Measurements from ENCODE around the gene CABP4. TPM values are rescaled to one million over a fixed set of nuclear protein-coding genes. Genes with fewer than 3 reads are reported as not detected.
"Not testable (repeated sequence)": the region's sequence is repeated elsewhere in the genome, so short reads cannot be mapped to it uniquely, and the experiment has no call there.

Gene CABP4
- total RNA-seq, 2 donors from 2014 or later, result 5.3 to 5.7 TPM

DNA sequence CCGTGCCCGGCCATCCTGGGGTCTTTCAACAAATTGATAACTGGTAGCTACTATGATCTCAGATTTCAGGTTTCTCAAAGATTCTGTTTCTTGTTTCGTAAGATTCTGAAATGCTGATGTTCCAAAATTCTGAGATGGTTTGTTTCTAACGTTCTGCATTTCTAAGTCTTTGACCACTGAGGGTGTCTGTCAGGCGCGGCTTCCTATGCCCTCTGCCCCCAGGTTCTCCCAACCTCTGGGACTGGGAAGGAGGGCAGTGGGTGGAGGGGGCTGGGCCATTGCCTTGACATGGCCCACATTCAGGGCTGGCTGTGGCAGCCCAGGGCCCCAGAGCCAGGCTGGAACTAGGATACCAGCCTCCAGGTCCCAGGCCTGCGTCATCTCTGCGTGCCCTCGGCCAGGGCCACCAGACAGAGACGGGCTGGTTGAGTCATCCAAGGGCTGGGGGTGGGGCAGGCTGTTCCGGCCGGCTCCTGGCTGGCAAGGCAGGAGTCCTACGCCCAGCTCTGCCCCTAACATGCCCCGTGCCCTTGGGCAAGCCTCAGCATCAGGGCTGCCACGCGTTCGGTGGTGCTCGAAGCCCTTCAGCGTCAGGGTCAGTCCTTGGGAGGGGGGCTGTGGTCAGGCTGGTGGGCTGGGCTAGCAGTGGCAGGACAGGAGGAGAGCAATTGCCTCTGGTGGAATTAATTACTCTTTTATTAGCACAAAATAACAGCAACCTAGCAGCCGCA, 8.7 kb downstream of the CABP4 start:
- no peaks in the 10 kb centered on the region for H3K9me3 ChIP-seq
- DNase-seq (ENCODE audit: low spot score), result no peak
- ATAC-seq (ENCODE audit: insufficient number of reproducible peaks, low FRiP score, low read depth), result no peak
- H3K4me3 ChIP-seq, result peak overlapping the region; percentile 73
- peak overlapping the region; percentile 81 to 82 for H3K27ac ChIP-seq
- no peaks in the 10 kb centered on the region for H3K27me3 ChIP-seq (replicated peaks; ENCODE audit: insufficient read depth)
- no peak for TF ChIP-seq CTCF (IDR thresholded peaks at IDR 0.05)
- H3K4me1 ChIP-seq (ENCODE audit: control insufficient read depth in 1 of 2, low read depth in 2 of 2), result peaks cover 10 to 38% of the 10 kb centered on the region in 2 donors
- H3K36me3 ChIP-seq, result no peaks in the 10 kb centered on the region

GRCh38 chr11:67464411-67465188, 9.4 kb downstream of the CABP4 start:
- DNase-seq (ENCODE audit: low spot score) (peak; percentile 45), ATAC-seq (ENCODE audit: insufficient number of reproducible peaks, low FRiP score, low read depth) (peak; percentile 48)
- Histone ChIP-seq H3K4me1 (ENCODE audit: control insufficient read depth in 1 of 2, low read depth in 2 of 2) (peaks cover 10 to 40% of the 10 kb centered on the region in 2 donors), H3K27me3 (replicated peaks; ENCODE audit: insufficient read depth) (no peaks in the 10 kb centered on the region), H3K9me3 (no peaks in the 10 kb centered on the region), H3K36me3 (no peaks in the 10 kb centered on the region), H3K27ac (peak overlapping the region; percentile 81 to 82), H3K4me3 (peak overlapping the region; percentile 73)
- no peak for TF ChIP-seq CTCF (IDR thresholded peaks at IDR 0.05)

- no peaks in the 10 kb centered on the region for H3K9me3 ChIP-seq
- H3K27ac ChIP-seq, result peak overlapping the region; percentile 81 to 82
- DNase-seq (ENCODE audit: low spot score), result no peak
- H3K27me3 ChIP-seq (replicated peaks; ENCODE audit: insufficient read depth), result no peaks in the 10 kb centered on the region
- no peak for ATAC-seq (ENCODE audit: insufficient number of reproducible peaks, low FRiP score, low read depth)
- peaks cover 10 to 44% of the 10 kb centered on the region in 2 donors for H3K4me1 ChIP-seq (ENCODE audit: control insufficient read depth in 1 of 2, low read depth in 2 of 2)
- H3K36me3 ChIP-seq, result no peaks in the 10 kb centered on the region
- peak overlapping the region; percentile 73 for H3K4me3 ChIP-seq
- TF ChIP-seq CTCF (IDR thresholded peaks at IDR 0.05), result no peak
Measured at GRCh38 chr11:67465189-67465510, 10.0 kb downstream of the CABP4 start.

DNA sequence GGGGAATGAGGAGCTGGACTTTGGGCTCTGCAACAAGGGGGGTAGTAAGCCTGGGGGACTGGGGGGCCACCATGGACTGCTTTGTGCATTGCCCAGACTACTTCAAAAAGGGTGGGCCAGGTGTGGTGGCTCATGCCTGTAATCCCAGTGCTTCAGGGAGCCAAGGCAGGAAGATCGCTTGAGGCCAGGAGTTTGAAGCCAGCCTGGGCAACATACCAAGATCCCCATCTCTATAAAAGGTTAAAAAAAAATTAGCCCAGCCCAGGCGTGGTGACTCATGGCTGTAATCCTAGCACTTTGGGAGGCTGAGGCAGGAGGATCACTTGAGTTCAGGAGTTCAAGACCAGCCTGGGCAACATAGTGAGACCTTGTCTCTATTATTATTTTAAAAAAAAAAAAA, 10.4 kb downstream of the CABP4 start:
- H3K27me3 ChIP-seq (replicated peaks; ENCODE audit: insufficient read depth); H3K36me3 ChIP-seq; DNase-seq (ENCODE audit: low spot score); ATAC-seq (ENCODE audit: insufficient number of reproducible peaks, low FRiP score, low read depth); H3K9me3 ChIP-seq; H3K4me3 ChIP-seq: not testable (repeated sequence)
- peaks cover 10 to 44% of the 10 kb centered on the region in 2 donors for H3K4me1 ChIP-seq (ENCODE audit: control insufficient read depth in 1 of 2, low read depth in 2 of 2)
- H3K27ac ChIP-seq, result peak overlapping the region; percentile 81 to 82

- H3K4me3 ChIP-seq, result no peak overlapping the region
- no peaks in the 10 kb centered on the region for H3K36me3 ChIP-seq
- no peaks in the 10 kb centered on the region for H3K27me3 ChIP-seq (replicated peaks; ENCODE audit: insufficient read depth)
- no peak for TF ChIP-seq CTCF (IDR thresholded peaks at IDR 0.05)
- H3K9me3 ChIP-seq, result no peaks in the 10 kb centered on the region
- no peak for ATAC-seq (ENCODE audit: insufficient number of reproducible peaks, low FRiP score, low read depth)
- no peak for DNase-seq (ENCODE audit: low spot score)
- no peak overlapping the region for H3K27ac ChIP-seq
- H3K4me1 ChIP-seq (ENCODE audit: control insufficient read depth in 1 of 2, low read depth in 2 of 2), result peaks cover 10 to 44% of the 10 kb centered on the region in 2 donors
Measured at GRCh38 chr11:67466367-67466766, 11.2 kb downstream of the CABP4 start.
